ENCODE results near the gene SYS1. TPM values are rescaled to one million over a fixed set of nuclear protein-coding genes. Genes with fewer than 3 reads are reported as not detected.

SYS1 gene
- total and polyA plus RNA-seq, 2 experiments from 2014 or later = 7.9 to 21.5 TPM

- no peak for TF ChIP-seq ZNF462 (CRISPR knock-in tag; IDR thresholded peaks at IDR 0.05)
- TF ChIP-seq ZNF114 (CRISPR knock-in tag; IDR thresholded peaks at IDR 0.05) = no peak
Observed at GRCh38 chr20:45363611-45364492, 896 bp downstream of the SYS1 start (continued).

GRCh38 chr20:45365444-45365970 lies 2.6 kb downstream of the SYS1 start:
- peaks cover 14% of the 10 kb centered on the region for H3K79me2 ChIP-seq (replicated peaks; ENCODE audit: insufficient read depth)
- no peaks in the 10 kb centered on the region for H3F3A ChIP-seq (replicated peaks; ENCODE audit: low read depth)
- no peaks in the 10 kb centered on the region for H3K9me2 ChIP-seq (ENCODE audit: insufficient read depth)
- H3K27ac ChIP-seq (ENCODE audit: low read depth) = no peak overlapping the region
- Mint-ChIP-seq H3K9me3 (no peaks in the 10 kb centered on the region), H3K4me1 (peaks cover 8% of the 10 kb centered on the region), H3K4me3 (no peak overlapping the region), H3K36me3 (ENCODE audit: low read depth) (peaks cover 15% of the 10 kb centered on the region; the same call in 2 of the 3 replicates), H3K27ac (no peak overlapping the region), H3K27me3 (ENCODE audit: insufficient read depth, low read depth, poor library complexity) (peaks cover 7% of the 10 kb centered on the region)
- H3K4me1 ChIP-seq (ENCODE audit: insufficient read depth) = peaks cover 6% of the 10 kb centered on the region
- no peak for ATAC-seq
- H3K4me3 ChIP-seq = no peak overlapping the region
- H3K27me3 ChIP-seq (ENCODE audit: insufficient read depth) = no peaks in the 10 kb centered on the region
- DNase-seq (ENCODE audit: low spot score) = no peak
- H2AFZ ChIP-seq = no peak overlapping the region
- no peaks in the 10 kb centered on the region for H3K36me3 ChIP-seq (ENCODE audit: insufficient read depth)
- 0 out of 2 replicates have a peak, but pooled peaks cover 9% of the 10 kb centered on the region for H4K20me1 ChIP-seq (replicated peaks; ENCODE audit: insufficient read depth)
- no peak overlapping the region for H3K4me2 ChIP-seq
- TF ChIP-seq NANOG (IDR thresholded peaks at IDR 0.05; ENCODE audit: borderline replicate concordance) (no peak), CREB1 (CRISPR knock-in tag; IDR thresholded peaks at IDR 0.05; ENCODE audit: low read depth) (no peak), REST (IDR thresholded peaks at IDR 0.05; ENCODE audit: unreplicated experiment) (no peak), EZH2phosphoT487 (IDR thresholded peaks at IDR 0.05; ENCODE audit: unreplicated experiment) (no peak), CTCF (conservative IDR thresholded peaks at IDR 0.05; ENCODE audit: low read depth in 2 of 2) (no peak), JUNB (IDR thresholded peaks at IDR 0.05; ENCODE audit: unreplicated experiment) (no peak), ZNF331 (CRISPR knock-in tag; IDR thresholded peaks at IDR 0.05; ENCODE audit: low read depth) (no peak), EZH2 (IDR thresholded peaks at IDR 0.05; ENCODE audit: low read depth, unreplicated experiment) (no peak), POLR2AphosphoS5 (IDR thresholded peaks at IDR 0.05; ENCODE audit: low read depth) (no peak)
